T-helper 2 cell treated with Interferon-gamma antibody and Interleukin-4, amounts not matched to agents 5 μg/mL and 100 μg/mL, for 36 hours (primary cell): ENCODE data around the gene FER.
"Not testable (repeated sequence)": the region's sequence is repeated elsewhere in the genome, so short reads cannot be mapped to it uniquely, and the experiment has no call there.

Source experiments
- DNase-seq: peaks from one replicate; pipeline ENCODE4 v3.0.0; 2021; ENCODE audit warnings: low spot score
- H3K27ac Mint-ChIP-seq: one replicate; pipeline ENCODE4 v1.8.0; 2021; ENCODE audit warnings: mild to moderate bottlenecking, mixed read lengths
- H3K27me3 Mint-ChIP-seq: one replicate; pipeline ENCODE4 v1.8.0; 2021; ENCODE audit warnings: low read depth, mixed read lengths
- H3K36me3 Mint-ChIP-seq: one replicate; pipeline ENCODE4 v1.8.0; 2021; ENCODE audit warnings: low read depth, mixed read lengths
- H3K4me1 Mint-ChIP-seq: one replicate; pipeline ENCODE4 v1.8.0; 2021; ENCODE audit warnings: low read depth, mixed read lengths
- H3K4me3 Mint-ChIP-seq: one replicate; pipeline ENCODE4 v1.8.0; 2022; ENCODE audit warnings: mild to moderate bottlenecking, moderate library complexity, mixed read lengths
- H3K9me3 Mint-ChIP-seq: one replicate; pipeline ENCODE4 v1.8.0; 2021; ENCODE audit warnings: mixed read lengths

FER gene

DNA sequence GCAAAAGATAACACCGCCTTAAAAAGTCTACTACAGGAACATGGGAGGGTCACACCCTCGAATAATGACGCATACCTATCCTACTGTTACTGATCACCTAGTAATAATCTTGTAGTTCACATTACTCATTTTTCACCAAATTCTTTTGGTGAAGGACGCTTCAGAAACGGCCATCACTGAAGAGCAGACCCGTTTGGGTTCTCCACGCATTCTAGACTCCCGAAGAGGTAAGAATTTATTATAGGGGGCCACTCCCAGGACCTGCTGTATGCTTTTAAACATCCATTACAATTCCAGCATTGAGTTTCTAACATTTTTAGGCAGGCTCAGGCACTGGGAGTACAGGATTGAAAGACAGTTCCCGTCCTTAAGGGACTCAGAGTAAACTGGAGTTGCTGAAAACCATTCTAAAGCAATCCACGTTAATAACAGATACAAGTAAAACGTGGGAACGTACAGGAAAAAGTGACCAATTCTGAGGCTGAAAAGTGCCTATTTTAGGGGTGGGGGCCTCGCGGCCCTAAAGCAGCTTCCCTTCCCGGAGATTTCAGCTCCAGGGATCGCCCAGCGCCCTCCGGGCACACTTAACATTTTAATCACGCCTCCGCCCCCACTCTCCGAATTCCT, at the start of gene FER:
Gene FER (plus strand): TSS at position 124 of the 627 bp plus-strand sequence. CDS start 50,286 bp downstream, outside the sequence.
- peak; percentile 67 for DNase-seq
- Mint-ChIP-seq H3K4me1 (peaks cover 8% of the 10 kb centered on the region), H3K4me3 (peak within 1 kb of the TSS; percentile 89), H3K36me3 (peaks cover 3% of the 10 kb centered on the region), H3K9me3 (no peaks in the 10 kb centered on the region), H3K27ac (peak within 1 kb of the TSS; percentile 87), H3K27me3 (peaks cover 34% of the 10 kb centered on the region)

GRCh38 chr5:108700388-108700787, 47.3 kb upstream of the FER start:
- H3K36me3 Mint-ChIP-seq, H3K9me3 Mint-ChIP-seq, H3K4me3 Mint-ChIP-seq, H3K4me1 Mint-ChIP-seq, H3K27me3 Mint-ChIP-seq, DNase-seq, H3K27ac Mint-ChIP-seq: not testable (repeated sequence)

DNA sequence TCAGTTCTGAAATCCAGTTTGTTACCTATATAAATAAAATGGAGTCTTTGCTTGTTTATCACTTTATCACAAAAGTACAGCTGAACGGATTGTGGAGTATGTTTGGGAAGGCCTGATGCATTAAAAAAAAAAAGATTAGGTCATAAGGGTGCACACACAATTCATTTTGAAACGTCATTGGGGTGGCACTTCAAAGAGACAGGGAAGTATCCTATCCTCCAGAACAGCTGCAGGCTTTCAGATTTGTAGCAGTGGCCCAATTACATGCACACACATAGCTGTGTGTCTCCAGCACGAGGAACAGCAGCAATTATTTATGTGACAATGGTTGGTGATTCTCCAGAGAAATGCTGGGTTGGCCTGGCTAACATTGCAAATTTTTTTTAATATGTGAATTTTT, 46.8 kb upstream of the FER start:
- peaks cover 10% of the 10 kb centered on the region for H3K27me3 Mint-ChIP-seq
- DNase-seq, result no peak
- no peak overlapping the region for H3K4me3 Mint-ChIP-seq
- no peaks in the 10 kb centered on the region for H3K9me3 Mint-ChIP-seq
- H3K27ac Mint-ChIP-seq, result no peak overlapping the region
- no peaks in the 10 kb centered on the region for H3K36me3 Mint-ChIP-seq
- no peaks in the 10 kb centered on the region for H3K4me1 Mint-ChIP-seq

- Mint-ChIP-seq H3K9me3 (no peaks in the 10 kb centered on the region), H3K4me3 (no peak overlapping the region), H3K36me3 (no peaks in the 10 kb centered on the region), H3K27me3 (peaks cover 4% of the 10 kb centered on the region), H3K27ac (no peak overlapping the region), H3K4me1 (no peaks in the 10 kb centered on the region)
- DNase-seq, result no peak
Measured at GRCh38 chr5:108702546-108702945, 45.2 kb upstream of the FER start.

DNA sequence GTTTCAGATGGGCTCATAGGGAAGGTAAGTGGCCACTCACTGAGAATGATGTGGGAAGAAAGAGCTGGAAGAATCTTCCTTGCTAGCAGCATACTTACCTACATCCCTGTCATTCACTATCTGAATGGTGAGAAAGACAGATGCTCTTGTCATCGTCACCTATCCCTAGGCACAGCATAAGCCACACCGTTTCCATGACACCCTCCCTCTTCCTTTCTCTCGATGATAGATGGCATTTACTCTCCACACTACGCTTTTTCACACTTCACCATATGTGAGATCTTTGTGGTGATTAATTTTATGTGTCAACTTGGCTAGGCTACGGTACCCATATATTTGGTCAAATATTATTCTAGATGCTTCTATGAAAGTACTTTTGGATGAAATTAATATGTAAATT, 44.4 kb upstream of the FER start:
- DNase-seq, result no peak
- Mint-ChIP-seq H3K36me3 (no peaks in the 10 kb centered on the region), H3K4me3 (no peak overlapping the region), H3K27me3 (peaks cover 2% of the 10 kb centered on the region), H3K27ac (no peak overlapping the region), H3K9me3 (no peaks in the 10 kb centered on the region), H3K4me1 (no peaks in the 10 kb centered on the region)

DNA sequence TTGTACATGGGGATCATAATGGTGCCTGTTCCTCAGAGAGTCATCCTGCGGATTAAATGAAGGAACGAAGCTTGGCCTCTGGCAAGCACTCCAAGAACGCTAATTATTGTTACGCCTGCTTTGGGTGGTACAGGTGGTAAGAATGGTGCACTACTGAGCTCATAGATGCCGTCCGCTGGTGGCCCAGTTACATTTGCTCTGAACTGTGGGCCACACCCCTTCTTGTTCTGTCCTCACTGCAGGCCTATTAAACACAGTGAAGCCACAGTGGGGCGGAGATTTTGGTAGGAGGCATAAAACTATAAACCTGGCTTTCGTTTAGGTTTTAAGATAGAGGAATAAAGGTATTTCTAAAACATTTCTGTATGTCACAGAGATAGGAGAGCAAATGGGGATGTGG, 40.6 kb upstream of the FER start:
- Mint-ChIP-seq H3K36me3 (no peaks in the 10 kb centered on the region), H3K27ac (no peak overlapping the region), H3K27me3 (peaks cover 2% of the 10 kb centered on the region), H3K4me3 (no peak overlapping the region), H3K4me1 (no peaks in the 10 kb centered on the region), H3K9me3 (no peaks in the 10 kb centered on the region)
- no peak for DNase-seq

- Mint-ChIP-seq H3K4me3 (no peak overlapping the region), H3K36me3 (no peaks in the 10 kb centered on the region), H3K9me3 (no peaks in the 10 kb centered on the region), H3K4me1 (no peaks in the 10 kb centered on the region), H3K27me3 (peaks cover 15% of the 10 kb centered on the region), H3K27ac (no peak overlapping the region)
- DNase-seq, result no peak
Measured at GRCh38 chr5:108711898-108712297, 35.8 kb upstream of the FER start.

- Mint-ChIP-seq H3K9me3 (no peaks in the 10 kb centered on the region), H3K36me3 (no peaks in the 10 kb centered on the region), H3K4me1 (no peaks in the 10 kb centered on the region), H3K4me3 (no peak overlapping the region), H3K27ac (no peak overlapping the region), H3K27me3 (peaks cover 22% of the 10 kb centered on the region)
- DNase-seq, result no peak
Measured at GRCh38 chr5:108715408-108715807, 32.3 kb upstream of the FER start.

DNA sequence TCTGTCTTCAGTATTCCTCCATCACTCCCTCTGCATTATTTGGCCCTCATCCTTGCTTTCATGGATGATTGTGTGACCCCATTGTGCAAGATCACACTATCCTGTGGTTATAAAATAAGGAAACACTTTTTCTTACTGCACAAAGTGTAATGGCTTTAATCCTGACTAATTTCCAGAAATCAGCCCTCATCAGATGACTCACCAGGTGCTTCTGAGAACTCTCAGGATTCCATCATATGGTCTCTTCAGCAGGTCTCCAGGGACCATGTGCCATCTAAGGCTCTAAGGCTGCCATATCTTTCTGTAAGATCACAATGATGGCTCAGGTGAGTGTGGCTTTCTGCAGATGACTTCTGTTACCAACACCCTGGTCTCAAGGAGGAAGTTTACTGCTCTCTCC, 27.3 kb upstream of the FER start:
- H3K4me3 Mint-ChIP-seq, result no peak overlapping the region
- no peak overlapping the region for H3K27ac Mint-ChIP-seq
- H3K27me3 Mint-ChIP-seq, result peaks cover 33% of the 10 kb centered on the region
- H3K36me3 Mint-ChIP-seq, result no peaks in the 10 kb centered on the region
- DNase-seq, result no peak
- no peaks in the 10 kb centered on the region for H3K4me1 Mint-ChIP-seq
- no peaks in the 10 kb centered on the region for H3K9me3 Mint-ChIP-seq

- no peak for DNase-seq
- Mint-ChIP-seq H3K27ac (no peak overlapping the region), H3K4me3 (peak overlapping the region; percentile 75), H3K4me1 (peaks cover 15% of the 10 kb centered on the region), H3K36me3 (no peaks in the 10 kb centered on the region), H3K27me3 (peaks cover 65% of the 10 kb centered on the region), H3K9me3 (no peaks in the 10 kb centered on the region)
Measured at GRCh38 chr5:108726446-108727235, 21.1 kb upstream of the FER start.

GRCh38 chr5:108727236-108727650, 20.5 kb upstream of the FER start:
- H3K27ac Mint-ChIP-seq, result no peak overlapping the region
- H3K4me1 Mint-ChIP-seq, result peaks cover 15% of the 10 kb centered on the region
- H3K9me3 Mint-ChIP-seq, result no peaks in the 10 kb centered on the region
- peak overlapping the region; percentile 75 for H3K4me3 Mint-ChIP-seq
- DNase-seq, result no peak
- no peaks in the 10 kb centered on the region for H3K36me3 Mint-ChIP-seq
- H3K27me3 Mint-ChIP-seq, result peaks cover 63% of the 10 kb centered on the region

- peak; percentile 33 for DNase-seq
- peak overlapping the region; percentile 75 for H3K4me3 Mint-ChIP-seq
- peak overlapping the region; percentile 3 for H3K27ac Mint-ChIP-seq
- no peaks in the 10 kb centered on the region for H3K9me3 Mint-ChIP-seq
- peaks cover 69% of the 10 kb centered on the region for H3K27me3 Mint-ChIP-seq
- H3K4me1 Mint-ChIP-seq, result peaks cover 15% of the 10 kb centered on the region
- H3K36me3 Mint-ChIP-seq, result no peaks in the 10 kb centered on the region
Measured at GRCh38 chr5:108727651-108728565, 19.8 kb upstream of the FER start.

DNA sequence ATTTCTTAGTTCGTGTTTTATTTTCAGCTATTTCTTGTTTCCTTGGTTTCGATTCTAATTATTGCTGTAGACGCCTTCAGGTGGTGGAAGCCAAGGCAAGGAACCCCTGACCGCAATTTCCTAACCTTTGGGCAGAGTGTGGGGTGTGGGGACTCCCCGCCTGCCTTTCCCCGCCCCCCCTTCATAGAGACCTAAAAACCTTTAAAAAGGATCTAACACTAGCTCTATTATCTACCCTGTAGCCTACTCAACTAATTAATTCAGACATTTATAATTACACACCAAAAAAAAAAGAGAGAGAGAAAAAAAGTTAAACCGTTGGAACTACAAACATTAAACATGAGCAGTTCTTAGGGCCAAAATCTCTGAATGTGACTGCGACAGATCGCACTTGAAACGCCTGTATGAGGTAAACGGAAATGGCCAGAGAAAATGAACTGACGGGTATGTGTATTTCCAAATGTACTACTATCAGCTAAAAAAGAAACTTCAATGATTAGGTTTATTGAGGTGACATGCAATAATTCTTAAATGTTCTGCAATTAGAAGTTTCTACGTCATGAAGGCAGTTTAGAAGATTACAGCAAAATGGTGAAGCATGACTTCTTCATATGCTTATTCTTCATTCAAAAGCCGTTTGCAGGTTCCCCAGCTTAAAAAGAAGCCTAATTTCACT, 19.0 kb upstream of the FER start:
- Mint-ChIP-seq H3K27ac (peak overlapping the region; percentile 3), H3K4me3 (peak overlapping the region; percentile 75), H3K27me3 (peaks cover 70% of the 10 kb centered on the region), H3K36me3 (no peaks in the 10 kb centered on the region), H3K9me3 (no peaks in the 10 kb centered on the region), H3K4me1 (peaks cover 15% of the 10 kb centered on the region)
- DNase-seq, result peak; percentile 57
